Lower leg skin (tissue), 4 donors: ENCODE data around the gene DESI1. TPM values are rescaled to one million over a fixed set of nuclear protein-coding genes. Genes with fewer than 3 reads are reported as not detected.
"Not testable (repeated sequence)": the region's sequence is repeated elsewhere in the genome, so short reads cannot be mapped to it uniquely, and the experiment has no call there.

ENCODE experiments used
- DNase-seq, 2 donors: peaks; one replicate each; pipeline ENCODE4 v3.0.0-alpha.2; 2019; ENCODE audit warnings: low spot score in 2 of 2
- H3K4me3 ChIP-seq: fragments of 200-600 bp; sonication (generic); 2 replicates; pipeline ENCODE4 v1.5.1; 2017; ENCODE audit warnings: mild to moderate bottlenecking, low read depth; ENCODE audit not compliant: poor library complexity, severe bottlenecking
- CTCF ChIP-seq, 3 donors: fragments of 450-650 bp; IDR thresholded peaks; one replicate each; pipeline ENCODE4 v1.5.1; 2016; ENCODE audit warnings: antibody characterized with exemption in 3 of 3, mild to moderate bottlenecking in 3 of 3, moderate library complexity in 2 of 3
- POLR2A ChIP-seq, 2 donors: fragments of 450-650 bp; IDR thresholded peaks; one replicate each; pipeline ENCODE4 v1.6.1; 2016 to 2017; ENCODE audit warnings: antibody characterized with exemption in 2 of 2, mild to moderate bottlenecking in 1 of 2, moderate library complexity in 1 of 2
- WGBS, 2 donors: methylation state at CpG; one replicate each; pipeline ENCODE4 v1.1.5; 2018; 5-methylcytosine and 5-hydroxymethylcytosine counted together
- intact Hi-C: fragments of 100-400 bp; cut with DNase I; formaldehyde crosslinking; loops from one replicate; pipeline ENCODE4 v1.15.0; 2023; ENCODE audit warnings: low total_unique reads
- total RNA-seq, 4 donors: library from RNA; depleted of rRNA; stranded (reverse); fragments of >200 nt; gene quantifications; one replicate each; pipeline ENCODE4 v1.1.0, GENCODE V29; 2016

DESI1 gene
- total RNA-seq, 4 donors from 2014 or later, result 16.1 to 37.8 (median 23.0) TPM

- intact Hi-C loops, result loop anchor here (10.0 kb wide), 1 partner anchor 203 kb away; no protein-coding TSS in a partner anchor
- H3K4me3 ChIP-seq, result no peak overlapping the region
- TF ChIP-seq POLR2A (IDR thresholded peaks at IDR 0.05), result no peak
- no peak for TF ChIP-seq CTCF (IDR thresholded peaks at IDR 0.05)
- no peak for DNase-seq
- 74 to 87% methylated on average over 5 of the region's 5 CpGs for WGBS, 2 donors
These were observed 22.8 kb downstream of the DESI1 start for GRCh38 chr22:41598081-41598480.

DNA sequence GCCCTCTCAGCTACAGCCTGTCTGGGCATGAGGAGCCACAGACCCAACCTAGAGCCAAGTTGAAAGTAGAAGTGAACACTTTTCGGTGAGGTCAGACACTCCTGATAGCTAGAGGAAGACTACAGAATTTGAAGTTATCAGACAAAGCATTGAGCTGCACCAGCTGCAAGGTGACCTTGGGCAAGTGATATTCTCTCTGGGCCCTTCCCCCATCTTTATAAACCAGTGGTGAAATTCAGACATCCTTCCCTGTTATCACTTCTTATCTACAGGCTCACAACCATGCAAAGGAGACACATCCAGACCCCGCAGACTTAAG is 23.2 kb downstream of the DESI1 start:
- no peak for TF ChIP-seq POLR2A (IDR thresholded peaks at IDR 0.05)
- no peak for TF ChIP-seq CTCF (IDR thresholded peaks at IDR 0.05)
- 58 to 61% methylated on average over 2 of the region's 2 CpGs for WGBS, 2 donors
- intact Hi-C loops, result loop anchor here (10.0 kb wide), 1 partner anchor 203 kb away; no protein-coding TSS in a partner anchor
- H3K4me3 ChIP-seq, result no peak overlapping the region
- DNase-seq, result no peak

DNA sequence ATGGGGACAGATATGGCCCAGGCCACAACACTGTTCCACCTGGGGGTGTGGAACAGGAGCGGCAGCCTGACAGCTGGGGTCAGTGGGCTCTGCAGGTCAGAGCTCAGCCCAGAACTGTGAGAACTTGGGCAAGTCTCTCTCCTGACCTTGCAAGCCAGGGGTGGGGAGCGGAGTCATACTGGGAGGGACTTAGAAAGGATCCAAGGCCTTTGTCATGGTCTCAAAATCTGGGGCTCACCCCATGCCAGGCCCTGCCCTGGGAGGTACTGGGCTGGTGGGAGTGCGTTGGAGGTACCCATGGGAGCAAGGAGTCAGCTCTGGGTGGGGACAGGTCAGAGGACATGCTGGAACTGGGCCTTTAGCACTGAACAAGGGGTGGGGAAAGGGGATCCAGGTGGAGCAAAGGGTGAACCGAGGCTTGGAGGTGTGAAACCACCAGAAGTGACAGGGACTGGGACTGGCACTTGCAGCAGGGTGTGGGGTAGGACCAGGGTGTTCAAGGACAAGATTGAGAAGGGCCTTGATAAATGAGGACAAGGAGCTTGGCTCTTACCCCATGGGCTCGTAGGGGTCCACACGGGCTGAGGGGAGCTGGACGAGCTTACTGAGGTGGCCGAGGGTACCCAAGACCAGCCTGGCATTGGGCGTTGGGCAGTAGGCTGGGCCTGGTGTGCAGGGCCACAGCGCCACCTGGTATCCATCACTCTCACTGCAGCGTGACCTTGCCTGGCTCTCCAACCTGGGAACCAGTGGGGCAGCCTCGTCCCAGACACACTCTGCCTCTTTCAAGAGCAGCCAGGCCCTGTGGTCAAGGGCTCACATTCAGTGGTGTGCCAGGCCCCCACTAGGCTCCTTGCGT is 23.8 kb downstream of the DESI1 start:
- 50 to 59% methylated on average over 13 of the region's 13 CpGs for WGBS, 2 donors

GRCh38 chr22:41595703-41596102 is 25.1 kb downstream of the DESI1 start:
- no peak for DNase-seq
- TF ChIP-seq POLR2A (IDR thresholded peaks at IDR 0.05) (no peak), CTCF (IDR thresholded peaks at IDR 0.05) (no peak)
- WGBS, 2 donors, result 83 to 93% methylated on average over 5 of the region's 5 CpGs
- no peak overlapping the region for H3K4me3 ChIP-seq
- intact Hi-C loops, result loop anchor here (10.0 kb wide), 1 partner anchor 201 kb away; no protein-coding TSS in a partner anchor

More for the DNA sequence above, 23.8 kb downstream of the DESI1 start:
- TF ChIP-seq POLR2A (IDR thresholded peaks at IDR 0.05) (no peak), CTCF (IDR thresholded peaks at IDR 0.05) (no peak)
- intact Hi-C loops, result loop anchor here (10.0 kb wide), 1 partner anchor 202 kb away; no protein-coding TSS in a partner anchor
- no peak overlapping the region for H3K4me3 ChIP-seq
- DNase-seq, result peak in 1 of 2 donors; percentile 28

- DNase-seq, result not testable (repeated sequence)
These were observed 27.4 kb downstream of the DESI1 start for GRCh38 chr22:41593336-41593960.

More at GRCh38 chr22:41593336-41593960, 27.4 kb downstream of the DESI1 start:
- 94 to 95% methylated on average over 27 to 41 of the region's 51 CpGs for WGBS, 2 donors
- intact Hi-C loops, result loop anchor here (10.0 kb wide), 1 partner anchor 199 kb away; no protein-coding TSS in a partner anchor
- H3K4me3 ChIP-seq, result not testable (repeated sequence)
